Gastrocnemius medialis (tissue), 4 donors: ENCODE results near the gene MTHFSD. TPM values are rescaled to one million over a fixed set of nuclear protein-coding genes. Genes with fewer than 3 reads are reported as not detected.
"Not testable (repeated sequence)": the region's sequence is repeated elsewhere in the genome, so short reads cannot be mapped to it uniquely, and the experiment has no call there.

Source experiments
- ATAC-seq, 2 donors: fragments of 150-250 bp; one replicate each; pipeline ENCODE4 v1.9.1; 2016
- DNase-seq, 2 donors: peaks; one replicate each; pipeline ENCODE4 v3.0.0-alpha.2; 2019
- H3K27ac ChIP-seq, 4 donors: fragments of 200-600 bp; sonication (generic); 1 replicate in 1 of 4; 2 replicates in 3 of 4; pipeline ENCODE4 v1.5.1; 2016 to 2018; ENCODE audit warnings: mild to moderate bottlenecking in 2 of 4, moderate library complexity in 1 of 4
- H3K27me3 ChIP-seq, 3 donors: fragments of 200-600 bp; sonication (generic) in 2 of 3; 1 replicate in 1 of 3; 2 replicates in 2 of 3; pipeline versions ENCODE4 v1.5.1 to v1.6.0; 2016 to 2019; ENCODE audit warnings: mild to moderate bottlenecking in 1 of 3, moderate library complexity in 1 of 3
- H3K36me3 ChIP-seq, 2 donors: fragments of 200-600 bp; sonication (generic) in 1 of 2; one replicate each; pipeline ENCODE4 v1.5.1; 2017 to 2018
- H3K4me1 ChIP-seq, 2 donors: fragments of 200-600 bp; sonication (generic) in 1 of 2; one replicate each; pipeline ENCODE4 v1.5.1; 2016 to 2017; ENCODE audit warnings: mild to moderate bottlenecking in 2 of 2
- H3K4me3 ChIP-seq, 4 donors: fragments of 200-600 bp; sonication (generic) in 3 of 4; 1 replicate in 1 of 4; 2 replicates in 3 of 4; pipeline ENCODE4 v1.5.1; 2016 to 2019; ENCODE audit warnings: mild to moderate bottlenecking in 2 of 4
- H3K9me3 ChIP-seq, 3 donors: fragments of 200-600 bp; sonication (generic) in 2 of 3; 1 replicate in 1 of 3; 2 replicates in 2 of 3; pipeline ENCODE4 v1.5.1; 2016 to 2019
- POLR2A ChIP-seq, 2 donors: fragments of 450-650 bp; IDR thresholded peaks; one replicate each; pipeline ENCODE4 v1.6.1; 2017; ENCODE audit warnings: antibody characterized with exemption in 2 of 2, mild to moderate bottlenecking in 2 of 2, moderate library complexity in 2 of 2
- in situ Hi-C, 4 donors: fragments of 200-750 bp; cut with MboI; loops; one replicate each; pipeline versions ENCODE4 v1.15.0 to v1.8.0; 2017; ENCODE audit warnings: low sequenced_read_pairs in 4 of 4
- intact Hi-C: fragments of 100-400 bp; cut with DNase I; formaldehyde crosslinking; loops from one replicate; pipeline ENCODE4 v1.15.1; 2023; ENCODE audit warnings: low total_unique reads
- total RNA-seq, 4 donors: library from RNA; depleted of rRNA; stranded (reverse); fragments of >200 nt; gene quantifications; one replicate each; pipeline versions ENCODE4 v1.1.0 to v1.2.3, GENCODE V29; 2016
- TF ChIP-seq, protein P1 (sequence below), 5 experiments: fragments of 450-650 bp in 3 of 5; fragments of 200-600 bp in 2 of 5; sonication (generic) in 2 of 5; IDR thresholded peaks in 4 of 5; conservative IDR thresholded peaks in 1 of 5; 1 replicate in 4 of 5; 2 replicates in 1 of 5; pipeline ENCODE4 v1.5.1; 2016 to 2019; ENCODE audit warnings: antibody characterized with exemption in 5 of 5, mild to moderate bottlenecking in 3 of 5, moderate library complexity in 3 of 5

The MTHFSD gene
- total RNA-seq, 4 donors from 2014 or later = 10.9 to 31.2 (median 16.0) TPM

DNA sequence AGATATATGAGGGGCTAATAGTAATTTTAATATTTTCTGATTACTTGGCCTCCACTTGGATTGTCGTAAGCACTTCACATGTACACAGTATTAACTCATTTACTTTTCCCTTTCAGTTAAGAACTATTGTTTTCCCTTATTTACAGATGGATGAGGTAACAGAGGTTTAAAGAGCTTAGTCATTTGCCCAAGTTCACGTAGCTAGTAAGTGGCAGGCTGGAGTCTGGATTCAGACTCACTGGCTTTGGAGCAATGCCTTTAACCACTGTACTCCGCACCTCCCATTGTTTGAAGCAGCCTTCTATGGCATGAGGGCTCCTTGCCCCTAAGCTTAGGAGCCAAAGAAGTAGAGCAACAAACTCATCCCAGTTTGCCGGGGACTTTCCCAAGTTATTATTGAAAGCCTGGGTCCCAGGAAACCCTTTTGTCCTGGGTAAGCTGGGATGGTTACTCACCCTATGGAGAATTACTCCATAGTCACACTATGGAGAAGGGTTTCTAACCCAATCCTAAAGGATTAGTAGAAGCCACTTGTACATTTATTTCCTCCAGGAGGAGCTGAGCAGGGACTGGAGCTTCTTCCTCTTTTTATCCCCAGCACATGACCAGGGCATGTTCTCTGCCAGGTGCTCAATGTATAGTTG is 35.6 kb upstream of the MTHFSD start:
- Histone ChIP-seq H3K27me3 (peaks cover 14 to 37% (median 35%) of the 10 kb centered on the region in 3 donors), H3K4me3 (no peak overlapping the region), H3K36me3 (no peaks in the 10 kb centered on the region), H3K4me1 (peaks cover 0 to 9% of the 10 kb centered on the region in 2 donors), H3K9me3 (no peaks in the 10 kb centered on the region), H3K27ac (no peak overlapping the region)
- intact Hi-C loops = no loop called here
- ATAC-seq (no peak), DNase-seq (no peak)
- in situ Hi-C loops = loop anchor here in 2 of 4 donors (25.0 kb wide), 1 partner anchor 172 kb away; no protein-coding TSS in a partner anchor
- TF ChIP-seq, protein P1, sequence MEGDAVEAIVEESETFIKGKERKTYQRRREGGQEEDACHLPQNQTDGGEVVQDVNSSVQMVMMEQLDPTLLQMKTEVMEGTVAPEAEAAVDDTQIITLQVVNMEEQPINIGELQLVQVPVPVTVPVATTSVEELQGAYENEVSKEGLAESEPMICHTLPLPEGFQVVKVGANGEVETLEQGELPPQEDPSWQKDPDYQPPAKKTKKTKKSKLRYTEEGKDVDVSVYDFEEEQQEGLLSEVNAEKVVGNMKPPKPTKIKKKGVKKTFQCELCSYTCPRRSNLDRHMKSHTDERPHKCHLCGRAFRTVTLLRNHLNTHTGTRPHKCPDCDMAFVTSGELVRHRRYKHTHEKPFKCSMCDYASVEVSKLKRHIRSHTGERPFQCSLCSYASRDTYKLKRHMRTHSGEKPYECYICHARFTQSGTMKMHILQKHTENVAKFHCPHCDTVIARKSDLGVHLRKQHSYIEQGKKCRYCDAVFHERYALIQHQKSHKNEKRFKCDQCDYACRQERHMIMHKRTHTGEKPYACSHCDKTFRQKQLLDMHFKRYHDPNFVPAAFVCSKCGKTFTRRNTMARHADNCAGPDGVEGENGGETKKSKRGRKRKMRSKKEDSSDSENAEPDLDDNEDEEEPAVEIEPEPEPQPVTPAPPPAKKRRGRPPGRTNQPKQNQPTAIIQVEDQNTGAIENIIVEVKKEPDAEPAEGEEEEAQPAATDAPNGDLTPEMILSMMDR (IDR thresholded peaks at IDR 0.05 in 4 of 5, conservative IDR thresholded peaks at IDR 0.05 in 1 of 5) = no peak
- TF ChIP-seq POLR2A (IDR thresholded peaks at IDR 0.05) = no peak

DNA sequence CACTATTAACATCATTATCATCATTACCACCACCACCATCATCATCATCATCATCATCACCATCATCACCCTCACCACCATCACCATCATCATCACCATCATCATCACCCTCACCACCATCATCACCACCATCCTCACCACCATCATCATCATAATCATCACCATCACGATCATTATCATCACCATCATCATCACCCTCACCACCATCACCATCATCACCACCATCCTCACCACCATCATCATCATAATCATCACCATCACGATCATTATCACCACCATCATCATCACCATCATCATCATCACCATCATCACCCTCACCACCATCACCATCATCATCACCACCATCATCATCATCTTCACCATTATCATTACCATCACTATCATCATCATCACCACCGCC is 32.9 kb upstream of the MTHFSD start:
- H3K4me3 ChIP-seq, intact Hi-C loops, ATAC-seq, H3K9me3 ChIP-seq, DNase-seq, H3K36me3 ChIP-seq, H3K4me1 ChIP-seq, H3K27ac ChIP-seq: not testable (repeated sequence)
- in situ Hi-C loops = loop anchor here in 3 of 4 donors (10.0 to 25.0 kb wide), 2 partner anchors 167 to 174 kb away; no protein-coding TSS in a partner anchor
- H3K27me3 ChIP-seq = peaks cover 6 to 11% (median 11%) of the 10 kb centered on the region in 3 donors

DNA sequence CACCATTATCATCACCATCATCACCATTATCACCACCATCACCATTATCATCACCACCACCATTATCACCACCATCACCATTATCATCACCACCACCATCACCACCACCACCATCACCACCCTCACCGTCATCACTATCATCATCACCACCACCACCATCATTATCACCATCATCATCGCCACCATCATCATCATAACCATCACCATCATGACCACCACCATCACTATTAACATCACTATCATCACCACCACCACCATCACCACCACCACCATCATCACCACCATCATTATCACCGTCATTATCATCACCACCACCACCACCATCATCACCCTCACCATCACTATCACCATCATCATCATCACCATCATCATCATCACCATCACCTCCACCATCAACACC is 32.5 kb upstream of the MTHFSD start:
- intact Hi-C loops = no loop called here
- in situ Hi-C loops = loop anchor here in 3 of 4 donors (10.0 to 25.0 kb wide), 2 partner anchors 167 to 175 kb away; no protein-coding TSS in a partner anchor
- Histone ChIP-seq H3K27ac (no peak overlapping the region), H3K27me3 (peaks cover 1 to 7% (median 6%) of the 10 kb centered on the region in 3 donors), H3K36me3 (no peaks in the 10 kb centered on the region), H3K9me3 (no peaks in the 10 kb centered on the region), H3K4me1 (peaks cover 0 to 10% of the 10 kb centered on the region in 2 donors), H3K4me3 (no peak overlapping the region)
- no peak for TF ChIP-seq POLR2A (IDR thresholded peaks at IDR 0.05)
- TF ChIP-seq, protein P1 (IDR thresholded peaks at IDR 0.05 in 4 of 5, conservative IDR thresholded peaks at IDR 0.05 in 1 of 5) = no peak
- ATAC-seq = no peak
- no peak for DNase-seq

DNA sequence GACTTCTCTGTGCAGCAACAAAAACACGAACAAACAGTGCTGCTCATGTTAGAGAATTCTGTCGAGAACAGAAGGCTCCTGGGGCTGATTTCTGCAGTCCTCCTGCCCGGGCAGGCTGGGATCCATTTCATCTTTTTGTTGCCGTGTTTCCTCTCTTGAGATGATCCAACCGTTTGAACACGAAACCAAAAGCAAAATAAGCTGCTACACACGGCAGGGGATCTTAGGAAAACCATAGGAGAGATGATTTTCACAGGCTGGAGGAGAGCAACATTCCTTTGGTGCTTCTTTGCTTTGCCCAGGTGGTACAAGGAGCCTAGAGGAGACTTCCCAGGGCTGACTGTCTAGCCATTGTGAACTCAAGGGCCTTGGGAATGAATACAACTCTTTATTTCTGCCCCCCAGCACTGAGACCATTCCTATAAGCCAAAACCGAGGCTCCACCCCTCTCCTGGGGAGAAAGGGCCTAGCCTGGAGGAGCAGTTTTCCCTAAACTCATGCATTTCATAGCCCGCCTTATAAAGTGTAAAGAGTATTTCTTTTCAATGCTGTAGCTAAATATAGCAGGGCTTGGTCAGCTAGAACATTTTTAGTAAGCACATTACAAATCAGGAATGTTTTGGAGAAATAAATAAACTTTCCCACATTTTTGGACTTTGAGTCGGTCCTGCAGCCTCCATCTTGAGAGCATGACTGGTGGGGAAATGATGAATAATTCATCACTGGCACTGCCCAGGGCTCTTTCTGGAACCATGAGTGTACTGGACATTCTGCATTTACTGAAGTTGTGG is 31.0 kb upstream of the MTHFSD start:
- TF ChIP-seq, protein P1 (IDR thresholded peaks at IDR 0.05 in 4 of 5, conservative IDR thresholded peaks at IDR 0.05 in 1 of 5) = no peak
- no peak for TF ChIP-seq POLR2A (IDR thresholded peaks at IDR 0.05)
- H3K4me1 ChIP-seq = peaks cover 0 to 10% of the 10 kb centered on the region in 2 donors
- H3K36me3 ChIP-seq = no peaks in the 10 kb centered on the region
- ATAC-seq (no peak), DNase-seq (no peak)
- no peaks in the 10 kb centered on the region for H3K9me3 ChIP-seq
- intact Hi-C loops (no loop called here), in situ Hi-C loops (loop anchor here in 3 of 4 donors (10.0 to 25.0 kb wide), 2 partner anchors 169 to 176 kb away; no protein-coding TSS in a partner anchor)
- peak overlapping the region in 3 of 4 donors; percentile 11 to 71 (median 24) for H3K27ac ChIP-seq
- no peak overlapping the region for H3K4me3 ChIP-seq
- H3K27me3 ChIP-seq = no peaks in the 10 kb centered on the region
